Transverse colon (tissue), 4 donors: ENCODE measurements around the gene NYNRIN. TPM values are rescaled to one million over a fixed set of nuclear protein-coding genes. Genes with fewer than 3 reads are reported as not detected.
A peak's percentile ranks its signal among the peaks of the same experiment; 100 is the strongest.

Experiments
- DNase-seq: peaks from one replicate; pipeline ENCODE4 v3.0.0-alpha.2; 2019
- H3K27ac ChIP-seq, 4 donors: fragments of 200-600 bp; sonication (generic); 2 replicates each; pipeline ENCODE4 v1.5.1; 2016 to 2018; ENCODE audit warnings: inconsistent platforms in 4 of 4
- H3K27me3 ChIP-seq: fragments of 200-600 bp; sonication (generic); 2 replicates; pipeline ENCODE4 v1.5.1; 2017; ENCODE audit warnings: inconsistent platforms
- H3K36me3 ChIP-seq, 4 donors: fragments of 200-600 bp; sonication (generic); 2 replicates each; pipeline ENCODE4 v1.5.1; 2017 to 2019; ENCODE audit warnings: inconsistent platforms in 4 of 4
- H3K4me1 ChIP-seq, 4 donors: fragments of 200-600 bp; sonication (generic); 2 replicates each; pipeline ENCODE4 v1.5.1; 2017 to 2020; ENCODE audit warnings: inconsistent platforms in 4 of 4
- H3K4me3 ChIP-seq, 4 donors: fragments of 200-600 bp; sonication (generic); 1 replicate in 1 of 4; 2 replicates in 3 of 4; pipeline versions ENCODE4 v1.5.1 to v1.6.1; 2017 to 2019; ENCODE audit warnings: inconsistent platforms in 4 of 4
- H3K9me3 ChIP-seq, 2 donors: fragments of 200-600 bp; sonication (generic); 2 replicates each; pipeline ENCODE4 v1.5.1; 2017 to 2019; ENCODE audit warnings: inconsistent platforms in 2 of 2
- EP300 ChIP-seq: sonication (generic); formaldehyde crosslinking; IDR thresholded peaks from one replicate; pipeline ENCODE4 v1.6.1; 2017; ENCODE audit warnings: antibody characterized with exemption, low read depth
- POLR2A ChIP-seq: fragments of 450-650 bp; IDR thresholded peaks from one replicate; pipeline ENCODE4 v1.6.1; 2016; ENCODE audit warnings: antibody characterized with exemption, mild to moderate bottlenecking, moderate library complexity
- POLR2AphosphoS5 ChIP-seq, 3 donors: sonication (generic); formaldehyde crosslinking; IDR thresholded peaks; one replicate each; pipeline ENCODE4 v1.6.1; 2016; ENCODE audit warnings: antibody characterized with exemption in 3 of 3
- WGBS, 2 donors: methylation state at CpG; one replicate each; pipeline ENCODE4 v1.1.5; 2018; ENCODE audit warnings: low coverage in 1 of 2; 5-methylcytosine and 5-hydroxymethylcytosine counted together
- in situ Hi-C, 4 donors: fragments of 200-750 bp; cut with MboI; loops; one replicate each; pipeline versions ENCODE4 v1.15.0 to v1.15.1; 2017; ENCODE audit warnings: low sequenced_read_pairs in 3 of 4, low pct_ligation_motif_present in 1 of 4, low pct_unique_long_range_greater_than_20kb in 1 of 4
- intact Hi-C: fragments of 100-400 bp; cut with DNase I; formaldehyde crosslinking; loops from one replicate; pipeline ENCODE4 v1.15.1; 2023; ENCODE audit warnings: low total_unique reads
- total RNA-seq, 4 donors: library from RNA; depleted of rRNA; stranded (reverse); fragments of >200 nt; gene quantifications; one replicate each; pipeline ENCODE4 v1.1.0, GENCODE V29; 2016
- TF ChIP-seq, protein P1 (sequence below), 5 experiments: fragments of 200-600 bp in 3 of 5; fragments of 450-650 bp in 2 of 5; sonication (generic) in 3 of 5; IDR thresholded peaks; 1 replicate in 2 of 5; 2 replicates in 3 of 5; pipeline ENCODE4 v1.5.1; 2016 to 2017; ENCODE audit warnings: antibody characterized with exemption in 5 of 5, inconsistent platforms in 3 of 5, mild to moderate bottlenecking in 2 of 5, moderate library complexity in 1 of 5

Gene NYNRIN
- total RNA-seq, 4 donors from 2014 or later = 2.6 to 11.4 (median 9.0) TPM

GRCh38 chr14:24434676-24435075, 35.9 kb downstream of the NYNRIN start:
- intact Hi-C loops (no loop called here), in situ Hi-C loops (loop anchor here (5.0 to 25.0 kb wide), 7 partner anchors 70 to 197 kb away; partner anchors contain the start of genes TINF2 (in 4 of the 4), ADCY4 (in 3 of the 4), GMPR2 (in 3 of the 4) and NEDD8 (in 3 of the 4))
- Histone ChIP-seq H3K27me3 (no peaks in the 10 kb centered on the region), H3K4me3 (no peak overlapping the region), H3K4me1 (peaks cover 8 to 46% (median 19%) of the 10 kb centered on the region in 4 donors), H3K9me3 (no peaks in the 10 kb centered on the region), H3K27ac (no peak overlapping the region), H3K36me3 (peaks cover 0 to 28% (median 9%) of the 10 kb centered on the region in 4 donors)
- WGBS, 2 donors = 83 to 90% methylated on average over 1 to 3 of the region's 3 CpGs
- no peak for DNase-seq
- no peak for TF ChIP-seq EP300
- TF ChIP-seq, protein P1, sequence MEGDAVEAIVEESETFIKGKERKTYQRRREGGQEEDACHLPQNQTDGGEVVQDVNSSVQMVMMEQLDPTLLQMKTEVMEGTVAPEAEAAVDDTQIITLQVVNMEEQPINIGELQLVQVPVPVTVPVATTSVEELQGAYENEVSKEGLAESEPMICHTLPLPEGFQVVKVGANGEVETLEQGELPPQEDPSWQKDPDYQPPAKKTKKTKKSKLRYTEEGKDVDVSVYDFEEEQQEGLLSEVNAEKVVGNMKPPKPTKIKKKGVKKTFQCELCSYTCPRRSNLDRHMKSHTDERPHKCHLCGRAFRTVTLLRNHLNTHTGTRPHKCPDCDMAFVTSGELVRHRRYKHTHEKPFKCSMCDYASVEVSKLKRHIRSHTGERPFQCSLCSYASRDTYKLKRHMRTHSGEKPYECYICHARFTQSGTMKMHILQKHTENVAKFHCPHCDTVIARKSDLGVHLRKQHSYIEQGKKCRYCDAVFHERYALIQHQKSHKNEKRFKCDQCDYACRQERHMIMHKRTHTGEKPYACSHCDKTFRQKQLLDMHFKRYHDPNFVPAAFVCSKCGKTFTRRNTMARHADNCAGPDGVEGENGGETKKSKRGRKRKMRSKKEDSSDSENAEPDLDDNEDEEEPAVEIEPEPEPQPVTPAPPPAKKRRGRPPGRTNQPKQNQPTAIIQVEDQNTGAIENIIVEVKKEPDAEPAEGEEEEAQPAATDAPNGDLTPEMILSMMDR (IDR thresholded peaks at IDR 0.05) = no peak
- no peak for TF ChIP-seq POLR2A
- TF ChIP-seq POLR2AphosphoS5 (IDR thresholded peaks at IDR 0.05) = no peak

DNA sequence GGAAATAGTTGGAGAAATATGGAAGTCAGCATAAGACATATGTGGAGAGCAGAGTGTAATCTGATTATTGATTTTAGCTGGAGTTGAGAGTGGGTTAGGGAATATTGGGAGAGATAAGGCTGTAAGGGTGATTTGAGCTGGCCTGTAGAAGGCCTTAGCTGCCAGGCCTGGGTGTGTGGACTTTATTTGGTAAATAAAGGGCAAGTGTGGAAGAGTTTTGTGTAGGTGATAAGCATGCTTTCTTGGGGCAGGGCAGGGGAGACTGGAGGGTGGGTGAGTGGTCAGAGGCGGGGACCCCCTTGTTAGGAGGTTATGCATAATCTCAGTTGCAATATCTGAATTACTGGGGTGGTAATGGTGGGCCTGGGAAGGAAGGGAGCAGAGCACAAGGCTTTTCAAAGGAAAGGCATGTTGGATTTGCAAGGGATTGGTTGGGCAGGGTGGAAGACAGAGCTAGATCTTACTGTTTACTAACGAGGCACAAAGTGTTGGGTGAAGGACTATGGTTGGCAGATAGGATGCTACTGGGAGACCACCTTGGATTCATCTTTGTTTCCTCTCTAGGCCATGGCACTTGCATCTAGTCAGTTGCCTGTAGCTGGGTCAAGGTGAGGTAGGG, 36.5 kb downstream of the NYNRIN start:
- Histone ChIP-seq H3K27me3 (no peaks in the 10 kb centered on the region), H3K36me3 (peaks cover 0 to 34% (median 11%) of the 10 kb centered on the region in 4 donors), H3K27ac (peak overlapping the region in 1 of 4 donors; percentile 69), H3K4me3 (no peak overlapping the region), H3K4me1 (peaks cover 8 to 52% (median 19%) of the 10 kb centered on the region in 4 donors), H3K9me3 (no peaks in the 10 kb centered on the region)
- TF ChIP-seq, protein P1 (IDR thresholded peaks at IDR 0.05) = no peak
- no peak for TF ChIP-seq EP300
- no peak for TF ChIP-seq POLR2A
- TF ChIP-seq POLR2AphosphoS5 (IDR thresholded peaks at IDR 0.05) = no peak
- intact Hi-C loops = no loop called here
- no peak for DNase-seq
- in situ Hi-C loops = loop anchor here (10.0 to 25.0 kb wide), 5 partner anchors 70 to 198 kb away; partner anchors contain the start of genes TINF2 (in 4 of the 4), GMPR2 (in 3 of the 4), NEDD8 (in 3 of the 4) and ADCY4 (in 2 of the 4)
- WGBS, 2 donors = 50 to 92% methylated on average over 1 to 2 of the region's 2 CpGs

GRCh38 chr14:24435998-24436354, 37.2 kb downstream of the NYNRIN start:
- DNase-seq = no peak
- Histone ChIP-seq H3K4me3 (no peak overlapping the region), H3K9me3 (no peaks in the 10 kb centered on the region), H3K27me3 (no peaks in the 10 kb centered on the region), H3K36me3 (peaks cover 0 to 34% (median 12%) of the 10 kb centered on the region in 4 donors), H3K27ac (peak overlapping the region; percentile 19 to 69 (median 40)), H3K4me1 (peaks cover 7 to 54% (median 17%) of the 10 kb centered on the region in 4 donors)
- intact Hi-C loops (loop anchor here (2.0 kb wide), 1 partner anchor 103 kb away; no protein-coding TSS in a partner anchor), in situ Hi-C loops (loop anchor here (10.0 to 25.0 kb wide), 5 partner anchors 71 to 199 kb away; partner anchors contain the start of genes TINF2 (in 4 of the 4), GMPR2 (in 3 of the 4), NEDD8 (in 3 of the 4) and ADCY4 (in 2 of the 4))
- 71 to 77% methylated on average over 6 of the region's 6 CpGs for WGBS, 2 donors
- TF ChIP-seq EP300 (no peak), POLR2AphosphoS5 (IDR thresholded peaks at IDR 0.05) (no peak), POLR2A (no peak)
- TF ChIP-seq, protein P1 (IDR thresholded peaks at IDR 0.05) = no peak

DNA sequence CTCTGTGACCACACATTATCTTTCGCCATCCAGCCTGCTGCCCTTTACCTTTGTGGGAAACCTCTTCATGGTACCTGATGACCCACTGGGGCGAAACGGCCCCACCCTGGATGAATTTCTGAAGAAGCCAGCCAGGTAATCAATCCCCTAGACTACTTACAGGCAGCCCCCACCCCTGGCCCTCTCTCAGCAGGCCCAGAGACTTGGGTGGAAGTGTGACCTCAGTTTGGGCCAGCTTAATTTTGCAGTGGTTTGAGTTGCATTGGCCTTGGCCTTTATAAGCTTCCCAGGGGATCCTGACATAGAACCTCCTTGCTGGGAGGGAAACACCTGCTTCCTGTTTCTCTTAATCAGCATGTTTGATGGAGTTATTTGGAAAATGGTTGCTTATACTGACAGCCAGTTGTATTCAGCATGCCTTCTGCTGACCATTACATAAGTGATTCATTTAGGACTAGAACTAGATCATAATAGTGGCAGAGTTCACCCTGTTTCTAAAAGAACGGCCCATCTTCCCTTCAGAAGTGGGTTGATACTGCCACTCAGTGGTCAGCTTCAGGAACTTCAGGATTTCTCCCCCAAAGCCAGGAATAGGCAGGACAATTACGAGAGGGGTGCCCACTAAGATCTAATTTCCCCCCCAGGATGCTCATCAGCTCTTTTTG, 37.7 kb downstream of the NYNRIN start:
- in situ Hi-C loops = loop anchor here (10.0 to 25.0 kb wide), 5 partner anchors 72 to 199 kb away; partner anchors contain the start of genes TINF2 (in 4 of the 4), GMPR2 (in 3 of the 4), NEDD8 (in 3 of the 4) and ADCY4 (in 2 of the 4)
- Histone ChIP-seq H3K9me3 (no peaks in the 10 kb centered on the region), H3K4me1 (peaks cover 5 to 54% (median 15%) of the 10 kb centered on the region in 4 donors), H3K27me3 (no peaks in the 10 kb centered on the region), H3K4me3 (no peak overlapping the region), H3K36me3 (peaks cover 0 to 34% (median 12%) of the 10 kb centered on the region in 4 donors), H3K27ac (peak overlapping the region; percentile 19 to 69 (median 52))
- TF ChIP-seq POLR2A (no peak), EP300 (no peak), POLR2AphosphoS5 (IDR thresholded peaks at IDR 0.05) (peak in 2 of 3 donors; percentile 33 to 41)
- TF ChIP-seq, protein P1 (IDR thresholded peaks at IDR 0.05) = peak; percentile 73 to 91 (median 77)
- intact Hi-C loops = loop anchor here (2.0 kb wide), 1 partner anchor 104 kb away; no protein-coding TSS in a partner anchor
- DNase-seq = no peak
- WGBS, 2 donors = 10 to 58% methylated on average over 2 to 5 of the region's 5 CpGs
